HG02678 (cell line): ENCODE measurements around the gene SDHA.
"Not testable (repeated sequence)": the region's sequence is repeated elsewhere in the genome, so short reads cannot be mapped to it uniquely, and the experiment has no call there.

Source experiments
- ATAC-seq: cut with Tn5 transposase; IDR thresholded peaks from one replicate; pipeline ENCODE4 v1.9.1; 2021; ENCODE audit warnings: mild to moderate bottlenecking, moderate library complexity; ENCODE audit not compliant: unreplicated experiment

Gene SDHA

DNA sequence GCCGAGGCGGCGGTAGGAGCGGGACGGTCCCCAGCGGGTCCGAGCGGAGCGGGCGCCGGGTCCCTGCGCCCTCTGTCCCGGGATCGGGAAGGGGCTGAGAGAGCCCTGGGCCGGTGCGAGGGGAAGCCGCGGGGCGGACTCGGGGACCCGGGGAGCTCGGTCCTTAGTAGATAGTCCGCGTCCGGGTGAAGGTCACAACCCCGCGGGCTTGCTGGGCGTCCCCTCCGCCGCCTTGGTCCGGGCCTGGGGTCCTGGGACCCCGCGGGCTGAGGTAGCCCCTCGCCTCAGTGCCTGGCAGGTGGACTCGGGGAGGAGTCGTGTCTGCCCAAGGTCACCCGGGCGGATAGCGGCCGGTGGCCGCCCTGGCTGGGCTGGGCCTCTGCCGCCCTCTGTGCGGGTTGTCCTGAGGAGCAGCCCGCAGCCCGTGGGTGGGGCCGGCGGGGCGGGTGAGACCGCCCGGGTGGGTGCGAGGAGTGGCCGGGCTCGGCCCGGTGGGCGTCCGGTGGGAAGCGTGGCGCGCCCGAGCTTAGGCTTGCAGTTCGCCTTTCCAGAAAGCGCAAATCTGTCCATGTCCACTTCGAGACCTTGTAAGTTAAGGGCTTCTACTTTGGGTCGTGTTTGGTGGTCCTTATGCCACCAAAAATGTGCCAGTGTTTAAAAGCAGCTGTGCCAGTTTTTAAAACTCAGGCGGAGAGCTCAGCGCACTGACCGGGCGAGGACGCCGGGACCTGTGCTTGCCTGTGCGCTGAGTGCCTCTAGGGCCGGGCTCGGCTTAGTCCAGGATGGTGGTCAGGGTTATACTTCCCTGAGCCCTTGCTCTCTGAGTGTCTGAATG is 554 bp downstream of the SDHA start:
- peak; percentile 24 for ATAC-seq

DNA sequence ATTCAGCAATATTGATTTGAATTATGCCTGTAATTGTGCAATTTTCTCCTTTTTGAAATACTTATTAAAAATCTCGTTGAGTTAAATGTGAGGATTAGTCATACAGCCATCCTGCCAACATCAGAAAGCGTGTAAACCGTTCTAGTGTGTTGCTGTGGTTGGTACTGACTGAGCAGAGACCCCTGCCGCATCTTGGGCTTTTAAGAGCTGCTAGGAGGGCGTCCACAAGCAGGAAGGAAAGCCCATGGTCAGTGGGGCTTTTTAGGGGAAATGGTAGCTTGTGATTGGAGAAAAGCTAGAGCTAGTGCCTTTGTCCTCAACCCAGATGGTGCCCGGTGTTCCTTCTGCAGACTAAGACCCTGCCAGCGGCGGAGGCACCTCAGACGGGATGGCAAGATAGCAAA is 1.3 kb downstream of the SDHA start:
- ATAC-seq: no peak

DNA sequence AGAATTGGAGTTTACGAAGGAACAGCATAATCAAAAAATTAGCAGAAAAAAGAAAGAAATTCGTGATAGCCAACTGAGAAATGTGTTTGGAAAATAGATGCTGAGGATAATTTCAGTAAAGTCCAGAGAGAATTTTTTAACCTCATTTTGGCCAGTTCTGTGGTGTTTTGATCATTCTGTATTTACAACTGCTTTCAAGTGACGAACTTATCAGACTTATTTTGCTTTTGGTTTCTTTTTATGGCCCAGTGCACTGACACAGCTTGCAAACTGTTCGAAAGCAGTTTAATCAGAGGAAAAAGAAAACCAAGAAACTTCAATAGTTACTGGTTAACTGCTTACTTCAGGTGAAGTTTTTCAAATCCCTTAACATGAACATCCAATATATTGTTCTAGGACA is 1.9 kb downstream of the SDHA start:
- peak; percentile 31 for ATAC-seq

DNA sequence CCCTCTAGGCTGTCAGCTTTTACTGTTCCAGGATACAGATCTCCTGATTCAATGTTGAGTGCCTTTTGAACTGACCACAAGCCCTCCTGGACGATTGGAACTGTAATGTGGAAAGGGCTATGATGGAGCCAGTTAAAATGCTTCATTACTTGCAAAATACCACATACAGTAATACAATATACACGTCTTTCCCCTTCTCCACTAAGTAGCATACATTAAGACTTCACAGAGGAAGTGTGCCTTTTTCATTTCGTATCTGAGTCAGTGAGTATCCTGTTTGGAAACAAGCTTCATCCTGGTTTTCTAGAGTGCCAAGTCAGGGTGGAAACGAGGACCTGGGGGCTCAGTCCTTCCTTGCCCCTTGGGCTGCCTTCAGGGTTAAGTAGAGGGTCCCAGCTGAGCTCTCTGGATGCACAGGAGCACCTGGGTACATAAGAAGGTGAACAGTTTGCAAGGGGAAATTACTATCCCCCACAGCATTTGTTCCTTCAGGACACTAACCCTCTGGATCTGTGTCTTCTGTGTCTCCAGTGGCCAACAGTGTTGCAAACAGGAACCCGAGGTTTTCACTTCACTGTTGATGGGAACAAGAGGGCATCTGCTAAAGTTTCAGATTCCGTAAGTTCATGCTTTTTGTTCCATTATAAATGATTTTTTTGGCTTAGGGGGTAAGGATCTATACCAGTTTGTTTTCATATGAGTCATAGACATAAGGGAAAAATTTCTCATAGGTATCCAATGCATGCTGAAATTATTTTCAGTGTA is 5.0 kb downstream of the SDHA start:
- not testable (repeated sequence) for ATAC-seq

DNA sequence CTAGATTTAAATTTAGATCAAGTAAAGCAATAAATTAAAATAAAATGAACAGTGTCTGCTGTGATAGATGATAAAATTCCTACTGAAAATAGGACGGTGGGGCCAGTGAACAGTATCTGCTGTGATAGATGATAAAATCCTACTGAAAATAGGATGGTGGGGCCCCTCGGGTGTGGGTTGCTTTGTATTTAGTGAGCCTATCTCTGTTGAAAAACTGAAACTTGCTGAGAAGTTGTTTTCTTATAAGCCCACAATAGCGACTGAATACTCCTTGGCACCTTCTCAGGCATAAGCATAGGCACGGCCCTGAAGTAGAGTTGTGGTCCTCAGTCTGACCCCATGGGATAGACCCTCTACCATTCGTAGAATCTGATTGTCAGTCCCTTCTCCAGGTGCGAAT is 5.7 kb downstream of the SDHA start:
- no peak for ATAC-seq

DNA sequence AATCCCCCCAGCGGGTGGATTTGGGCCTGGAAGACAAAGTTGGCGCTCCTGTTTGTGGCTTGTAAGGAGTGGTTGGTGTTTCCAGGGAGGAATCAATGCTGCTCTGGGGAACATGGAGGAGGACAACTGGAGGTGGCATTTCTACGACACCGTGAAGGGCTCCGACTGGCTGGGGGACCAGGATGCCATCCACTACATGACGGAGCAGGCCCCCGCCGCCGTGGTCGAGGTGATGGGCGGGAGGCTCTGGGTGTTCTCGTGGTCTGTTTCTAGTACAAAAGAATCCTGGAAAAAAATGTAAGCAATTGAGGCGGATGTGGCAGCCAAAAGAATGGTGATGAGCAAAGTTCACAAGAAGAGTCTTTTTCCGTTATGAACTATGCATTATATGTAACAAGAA is 7.2 kb downstream of the SDHA start:
- no peak for ATAC-seq

DNA sequence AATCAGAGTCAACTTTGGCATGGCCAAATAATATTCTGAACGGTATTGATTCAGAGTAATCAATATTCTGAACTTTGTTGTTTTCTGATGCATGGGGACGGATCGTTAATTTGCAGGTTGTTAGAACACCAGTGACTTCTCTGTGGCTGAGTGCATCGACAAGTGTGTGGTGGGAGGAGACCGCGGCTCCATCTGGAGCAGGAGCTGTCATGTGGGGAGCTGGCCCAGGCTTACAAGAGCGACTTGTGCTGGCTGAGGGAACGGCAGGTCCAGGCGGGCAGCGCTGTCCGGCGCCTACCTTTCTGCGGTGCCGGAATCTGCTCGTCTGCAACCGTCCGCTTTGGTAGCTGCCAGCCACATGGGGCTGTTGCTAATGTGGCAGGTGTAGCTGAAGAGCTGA is 9.3 kb downstream of the SDHA start:
- ATAC-seq: not testable (repeated sequence)

DNA sequence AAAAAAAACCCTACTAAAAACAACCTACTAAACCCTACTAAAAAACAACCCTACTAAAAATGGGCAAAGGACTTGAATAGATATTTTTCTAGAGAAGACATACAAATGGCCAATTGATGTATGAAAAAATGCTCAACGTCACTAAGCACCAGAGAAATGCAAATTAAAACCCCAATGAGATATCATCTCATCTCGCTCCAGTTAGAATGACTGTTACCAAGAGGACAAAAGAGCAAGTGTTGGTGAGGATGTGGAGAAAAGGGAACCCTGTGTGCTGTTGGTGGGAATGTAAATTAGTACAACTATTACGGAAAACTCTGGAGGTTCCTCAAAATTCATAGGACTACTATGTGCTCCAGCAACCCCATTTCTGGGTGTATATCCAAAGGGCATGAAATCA is 10.8 kb downstream of the SDHA start:
- ATAC-seq: no peak

DNA sequence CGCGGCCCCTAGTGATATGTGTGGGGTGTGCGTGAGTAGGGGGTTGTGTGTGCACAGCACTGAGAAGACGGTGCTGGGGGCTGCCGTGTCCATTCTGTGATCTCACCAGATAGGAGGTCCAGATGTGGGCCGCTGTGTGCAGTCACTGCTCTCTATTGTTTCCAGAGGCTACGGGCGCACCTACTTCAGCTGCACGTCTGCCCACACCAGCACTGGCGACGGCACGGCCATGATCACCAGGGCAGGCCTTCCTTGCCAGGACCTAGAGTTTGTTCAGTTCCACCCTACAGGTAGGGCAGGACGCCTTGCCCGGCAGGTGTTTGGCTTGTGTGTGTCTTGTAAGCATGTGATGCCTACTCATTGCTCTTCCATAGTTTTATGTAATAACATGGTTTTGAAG is 12.6 kb downstream of the SDHA start:
- no peak for ATAC-seq

DNA sequence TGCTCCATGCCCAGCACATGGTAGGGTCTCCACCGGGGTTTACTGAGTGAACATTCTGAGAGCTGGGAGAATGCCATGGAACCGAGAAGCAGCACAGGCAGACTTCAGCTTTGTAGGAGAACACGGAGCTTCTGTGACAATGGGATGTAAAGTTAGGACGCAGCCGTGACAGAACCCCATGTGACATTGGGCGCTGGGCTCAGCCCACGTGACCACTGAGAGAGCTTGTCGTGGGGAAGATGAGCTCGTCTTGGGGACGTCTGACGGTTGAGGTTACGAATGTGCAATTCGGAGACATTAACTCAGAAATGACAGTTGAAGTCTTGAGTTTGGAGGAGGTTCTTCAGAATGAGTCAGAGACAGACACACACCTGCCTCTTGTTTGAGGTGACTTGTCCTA is 13.5 kb downstream of the SDHA start:
- no peak for ATAC-seq

DNA sequence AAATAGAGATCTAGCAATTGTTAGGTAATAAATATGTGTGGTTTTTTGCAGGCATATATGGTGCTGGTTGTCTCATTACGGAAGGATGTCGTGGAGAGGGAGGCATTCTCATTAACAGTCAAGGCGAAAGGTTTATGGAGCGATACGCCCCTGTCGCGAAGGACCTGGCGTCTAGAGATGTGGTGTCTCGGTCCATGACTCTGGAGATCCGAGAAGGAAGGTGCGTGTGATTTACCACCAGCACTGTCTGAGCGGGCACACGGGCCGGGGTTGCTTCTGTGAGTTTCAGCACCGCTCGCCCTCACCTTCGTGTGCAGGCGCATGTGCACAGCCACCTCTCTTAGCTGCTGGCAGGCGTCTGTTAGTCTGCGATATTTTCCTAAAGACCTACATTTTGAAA is 15.3 kb downstream of the SDHA start:
- ATAC-seq: not testable (repeated sequence)

DNA sequence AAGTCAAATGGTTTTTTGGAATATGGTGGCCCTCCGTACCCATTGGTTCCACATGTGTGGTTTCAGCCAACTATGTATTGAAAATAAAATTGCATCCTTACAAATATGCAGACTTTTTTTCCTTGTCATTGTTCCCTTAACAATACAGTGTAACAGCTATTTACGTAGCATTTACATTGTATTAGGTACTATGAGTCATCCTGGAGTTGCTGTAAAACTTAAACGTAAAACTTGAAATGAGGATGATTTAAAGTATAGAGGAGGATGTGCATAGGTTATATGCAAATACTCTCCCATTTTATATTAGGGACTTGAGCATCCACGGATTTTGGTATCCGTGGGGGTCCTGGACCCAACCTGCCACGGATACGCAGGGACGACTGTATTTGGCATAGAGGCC is 16.3 kb downstream of the SDHA start:
- ATAC-seq: no peak

DNA sequence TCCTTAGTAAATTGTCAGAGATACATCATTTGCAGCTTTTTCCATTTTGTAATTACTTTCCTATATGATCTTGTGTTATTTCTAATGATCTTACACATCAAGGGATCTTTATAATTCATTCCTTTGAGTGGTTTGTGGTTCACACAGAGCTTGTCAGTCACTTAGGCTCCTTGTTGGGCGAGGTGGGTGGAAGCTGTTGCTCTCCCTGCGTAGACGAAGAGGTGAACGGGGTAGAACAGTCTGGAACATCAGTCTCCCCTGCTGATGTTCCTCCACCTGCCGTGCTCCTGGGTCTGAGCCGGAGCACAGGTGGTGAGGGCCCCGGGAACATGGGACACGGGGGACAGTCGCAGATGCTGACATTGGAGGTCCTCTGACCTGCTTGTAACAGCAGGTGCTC is 17.4 kb downstream of the SDHA start:
- not testable (repeated sequence) for ATAC-seq

DNA sequence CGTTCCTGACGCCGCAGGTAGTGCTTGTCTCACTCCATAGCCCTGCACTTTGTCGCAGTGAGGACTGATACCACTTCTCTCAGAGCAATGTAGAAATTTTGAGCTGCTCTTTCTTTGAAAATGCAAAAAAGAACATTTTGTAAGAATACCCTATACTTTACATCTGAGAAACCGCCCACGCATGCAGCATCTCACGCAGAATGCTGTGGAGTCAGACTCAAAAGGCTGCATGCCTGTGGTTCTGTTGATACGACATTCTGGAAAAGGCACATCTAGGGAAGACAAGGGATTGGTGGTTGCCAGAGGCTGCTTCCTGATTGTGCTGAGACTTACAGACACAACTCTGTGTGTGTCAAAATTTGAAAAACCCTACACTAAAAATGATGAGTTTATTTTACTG is 19.8 kb downstream of the SDHA start:
- not testable (repeated sequence) for ATAC-seq

DNA sequence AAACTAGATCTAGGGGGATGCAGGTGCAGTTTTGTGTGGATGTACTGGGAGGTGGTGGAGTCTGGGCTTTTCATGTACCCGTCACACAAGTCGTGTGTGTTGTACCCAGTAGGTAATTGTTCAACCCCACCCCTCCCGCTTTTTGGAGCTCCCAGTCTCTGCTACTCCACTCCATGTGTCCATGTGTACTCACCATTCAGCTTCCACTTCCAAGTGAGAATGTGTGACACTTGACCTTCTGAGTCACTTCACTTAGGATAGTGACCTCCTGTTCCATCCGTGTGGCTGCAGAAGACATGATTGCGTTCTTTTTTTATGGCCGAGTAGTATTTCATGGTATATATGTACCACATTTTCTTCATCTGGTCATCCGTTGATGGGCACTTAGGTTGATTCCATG is 22.4 kb downstream of the SDHA start:
- ATAC-seq: not testable (repeated sequence)

DNA sequence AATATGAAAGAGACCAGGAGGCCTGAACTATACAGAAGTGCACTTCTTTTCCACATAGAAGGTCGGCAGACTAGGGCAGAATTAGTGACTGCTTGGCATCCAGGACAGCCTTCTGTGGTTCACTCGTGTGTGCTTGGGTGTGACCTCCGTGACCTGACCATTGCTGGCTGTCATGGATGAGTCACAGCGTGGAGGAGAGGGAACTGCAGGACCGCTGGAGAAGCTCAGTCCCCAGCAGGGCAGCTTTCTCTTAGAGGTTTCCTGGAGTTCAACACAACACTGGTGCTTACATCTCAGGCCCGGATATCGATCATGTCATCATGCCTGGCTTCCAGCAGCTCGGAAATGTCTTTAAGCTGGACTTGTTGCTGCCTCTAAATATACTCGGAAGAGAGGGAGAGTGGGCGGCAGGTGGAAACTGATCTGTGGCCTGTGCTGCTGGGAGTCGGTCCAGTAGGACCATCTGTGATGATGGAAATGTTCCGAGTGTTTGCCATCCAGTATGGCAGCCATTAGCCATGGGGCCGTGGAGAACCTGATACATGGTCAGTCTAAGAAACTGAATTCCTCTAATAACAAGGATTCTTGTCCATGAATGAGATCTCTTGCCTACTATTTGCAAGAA is 23.0 kb downstream of the SDHA start:
- ATAC-seq: not testable (repeated sequence)

DNA sequence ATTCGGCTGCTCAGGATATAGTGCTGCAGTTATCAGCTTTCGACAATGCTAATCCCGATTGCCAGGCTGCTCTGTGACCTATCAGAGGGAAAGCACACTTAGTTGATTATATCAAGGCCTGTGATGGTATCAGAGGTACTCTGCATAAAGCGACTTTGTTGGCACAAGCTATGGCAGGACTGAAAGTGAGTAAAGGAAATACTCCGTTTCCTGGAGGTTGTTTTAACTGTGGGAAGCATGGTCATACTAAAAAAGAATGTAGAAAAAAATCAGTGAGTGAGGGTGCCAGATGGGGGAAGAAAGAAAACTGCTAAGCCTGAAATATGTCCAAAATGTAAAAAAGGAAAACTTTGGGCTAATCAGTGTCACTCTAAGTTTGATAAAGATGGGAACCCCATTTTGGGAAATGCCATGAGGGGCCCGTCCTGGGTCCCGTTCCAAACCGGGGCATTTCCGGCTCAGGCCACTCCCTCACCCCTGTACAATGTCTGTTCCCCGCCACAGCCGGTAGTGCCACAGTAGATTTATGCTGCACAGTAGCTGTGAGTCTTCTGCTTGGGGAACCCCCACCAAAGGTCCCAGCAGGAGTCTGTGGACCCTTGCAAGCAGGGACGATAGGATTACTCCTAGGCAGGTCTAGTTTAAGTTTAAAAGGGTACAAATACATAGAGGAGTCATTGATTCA is 25.7 kb downstream of the SDHA start:
- not testable (repeated sequence) for ATAC-seq

DNA sequence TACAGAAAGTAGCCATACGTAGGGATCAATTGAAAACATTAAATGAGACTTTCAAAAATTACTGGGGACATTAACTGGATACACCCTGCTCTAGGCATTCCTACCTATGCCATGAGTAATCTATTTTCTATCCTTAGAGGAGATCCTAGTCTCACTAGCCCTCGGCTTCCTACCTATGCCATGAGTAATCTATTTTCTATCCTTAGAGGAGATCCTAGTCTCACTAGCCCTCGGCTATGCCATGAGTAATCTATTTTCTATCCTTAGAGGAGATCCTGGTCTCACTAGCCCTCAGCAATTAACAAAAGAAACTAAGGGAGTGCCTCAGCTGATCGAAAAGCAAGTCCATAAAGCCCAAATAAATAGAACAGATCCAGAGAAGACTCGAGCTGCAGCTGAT is 27.6 kb downstream of the SDHA start:
- ATAC-seq: not testable (repeated sequence)

DNA sequence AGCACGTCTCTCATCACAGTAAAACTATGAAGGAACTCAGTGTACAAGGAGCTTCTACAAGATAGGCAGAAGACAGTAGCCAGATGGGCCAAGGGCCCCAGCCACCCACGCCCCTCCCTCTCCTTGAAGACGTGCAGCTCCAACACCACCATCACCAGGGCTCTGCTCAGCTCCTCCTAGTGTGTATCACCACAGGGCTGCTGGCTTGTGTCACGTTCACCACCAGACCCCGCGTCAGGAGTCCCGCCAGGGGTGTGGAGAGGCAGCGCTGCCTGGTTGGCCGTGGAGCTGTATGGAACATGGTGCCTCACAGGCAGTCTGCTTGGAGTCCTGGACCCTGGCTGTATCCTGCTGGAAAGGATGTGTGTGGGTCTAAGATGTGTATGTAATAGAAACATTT is 32.3 kb downstream of the SDHA start:
- not testable (repeated sequence) for ATAC-seq

DNA sequence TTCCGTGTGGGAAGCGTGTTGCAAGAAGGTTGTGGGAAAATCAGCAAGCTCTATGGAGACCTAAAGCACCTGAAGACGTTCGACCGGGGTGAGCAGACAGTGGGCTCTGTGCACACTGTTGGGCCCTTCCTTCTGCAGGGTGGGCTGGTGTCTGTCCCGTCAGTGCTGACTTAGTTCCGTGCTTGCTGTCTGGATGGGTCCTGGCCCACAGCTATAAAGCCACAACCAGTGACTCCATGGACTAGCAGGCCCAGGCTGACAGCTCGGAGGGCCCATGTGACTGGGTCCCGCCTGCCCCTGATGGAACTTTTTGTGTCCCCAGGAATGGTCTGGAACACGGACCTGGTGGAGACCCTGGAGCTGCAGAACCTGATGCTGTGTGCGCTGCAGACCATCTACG is 32.9 kb downstream of the SDHA start:
- ATAC-seq: not testable (repeated sequence)

DNA sequence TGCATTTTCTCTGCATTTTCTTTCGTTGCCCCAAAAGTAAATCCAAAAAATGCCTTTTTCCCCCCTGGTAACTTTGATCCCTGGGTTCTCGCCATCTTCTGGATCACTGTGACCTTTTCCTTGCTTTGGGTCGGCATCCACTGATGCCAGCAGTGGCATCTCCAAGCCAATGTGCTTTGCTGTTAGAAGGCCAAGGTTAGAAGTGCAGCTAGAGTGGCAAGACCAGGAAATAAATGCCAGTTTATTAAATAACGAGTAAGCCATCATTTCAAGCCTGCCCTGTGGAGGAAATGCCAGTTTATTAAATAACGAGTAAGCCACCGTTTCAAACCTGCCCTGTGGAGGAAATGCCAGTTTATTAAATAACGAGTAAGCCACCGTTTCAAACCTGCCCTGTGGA is 33.4 kb downstream of the SDHA start:
- not testable (repeated sequence) for ATAC-seq
